Body of pancreas (tissue), 4 donors: ENCODE data around the gene C1orf115.
A peak's percentile ranks its signal among the peaks of the same experiment; 100 is the strongest.

Experiments
- POLR2A ChIP-seq, 3 donors: fragments of 450-650 bp; IDR thresholded peaks; one replicate each; pipeline ENCODE4 v1.6.1; 2016; ENCODE audit warnings: antibody characterized with exemption in 3 of 3, mild to moderate bottlenecking in 2 of 3
- TF ChIP-seq, protein P1 (sequence below), 7 experiments: fragments of 450-650 bp in 4 of 7; fragments of 200-600 bp in 3 of 7; sonication (generic) in 3 of 7; IDR thresholded peaks; one replicate each; pipeline ENCODE4 v1.5.1; 2016 to 2019; ENCODE audit warnings: antibody characterized with exemption in 7 of 7

DNA sequence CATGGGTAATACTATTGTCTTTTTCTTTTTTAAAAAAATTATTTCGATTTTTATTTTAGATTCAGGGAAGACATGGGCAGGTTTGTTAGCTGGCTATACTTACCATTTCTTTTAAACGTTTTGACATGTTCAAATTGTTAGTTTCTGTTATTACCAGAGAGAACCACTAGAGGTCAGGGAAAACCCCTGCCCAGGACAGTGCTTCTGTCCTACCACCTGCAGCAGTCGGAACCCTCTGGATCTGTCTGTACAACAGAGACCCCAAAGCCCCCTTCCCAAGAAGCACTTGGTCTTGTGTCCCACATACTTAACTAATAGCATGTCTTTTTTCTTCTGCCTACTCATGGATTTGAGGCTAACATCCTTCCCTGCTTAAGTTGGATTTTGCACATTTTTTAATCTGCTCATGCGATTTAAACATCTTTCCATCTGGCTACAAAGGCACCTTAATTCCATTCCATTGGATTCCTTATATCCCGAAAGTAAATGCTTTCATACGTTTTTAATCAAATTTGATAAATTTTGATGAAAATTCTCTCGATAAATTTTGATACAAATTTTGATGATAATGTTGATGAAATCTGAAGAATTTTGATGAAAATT lies 10.0 kb upstream of the C1orf115 start:
- TF ChIP-seq, protein P1, sequence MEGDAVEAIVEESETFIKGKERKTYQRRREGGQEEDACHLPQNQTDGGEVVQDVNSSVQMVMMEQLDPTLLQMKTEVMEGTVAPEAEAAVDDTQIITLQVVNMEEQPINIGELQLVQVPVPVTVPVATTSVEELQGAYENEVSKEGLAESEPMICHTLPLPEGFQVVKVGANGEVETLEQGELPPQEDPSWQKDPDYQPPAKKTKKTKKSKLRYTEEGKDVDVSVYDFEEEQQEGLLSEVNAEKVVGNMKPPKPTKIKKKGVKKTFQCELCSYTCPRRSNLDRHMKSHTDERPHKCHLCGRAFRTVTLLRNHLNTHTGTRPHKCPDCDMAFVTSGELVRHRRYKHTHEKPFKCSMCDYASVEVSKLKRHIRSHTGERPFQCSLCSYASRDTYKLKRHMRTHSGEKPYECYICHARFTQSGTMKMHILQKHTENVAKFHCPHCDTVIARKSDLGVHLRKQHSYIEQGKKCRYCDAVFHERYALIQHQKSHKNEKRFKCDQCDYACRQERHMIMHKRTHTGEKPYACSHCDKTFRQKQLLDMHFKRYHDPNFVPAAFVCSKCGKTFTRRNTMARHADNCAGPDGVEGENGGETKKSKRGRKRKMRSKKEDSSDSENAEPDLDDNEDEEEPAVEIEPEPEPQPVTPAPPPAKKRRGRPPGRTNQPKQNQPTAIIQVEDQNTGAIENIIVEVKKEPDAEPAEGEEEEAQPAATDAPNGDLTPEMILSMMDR (IDR thresholded peaks at IDR 0.05), result peak; percentile 52 to 80 (median 72)
- TF ChIP-seq POLR2A (IDR thresholded peaks at IDR 0.05), result no peak
